ENCODE data around the gene ZNF577.

Gene ZNF577

GRCh38 chr19:51904331-51905165 is 16.8 kb upstream of the ZNF577 start, which contains the start of gene ZNF649:
Gene ZNF649 (minus strand): TSS chr19:51905017. CDS start chr19:51900107, 4,910 bp downstream.
- TF ChIP-seq ZNF274 (IDR thresholded peaks at IDR 0.05; ENCODE audit: low read depth, low read length), result no peak
- peak within 1 kb of the TSS; percentile 78 for H3K4me3 ChIP-seq (ENCODE audit: low read length)

GRCh38 chr19:51903192-51903591 is 15.4 kb upstream of the ZNF577 start:
- H3K4me3 ChIP-seq (ENCODE audit: low read length), result no peak overlapping the region; the same call in 1 of the 2 replicates
- TF ChIP-seq ZNF274 (IDR thresholded peaks at IDR 0.05; ENCODE audit: low read depth, low read length), result no peak

GRCh38 chr19:51901860-51902259 is 14.1 kb upstream of the ZNF577 start:
- no peak overlapping the region for H3K4me3 ChIP-seq (ENCODE audit: low read length)
- TF ChIP-seq ZNF274 (IDR thresholded peaks at IDR 0.05; ENCODE audit: low read depth, low read length), result no peak

- no peak overlapping the region for H3K4me3 ChIP-seq (ENCODE audit: low read length)
- TF ChIP-seq ZNF274 (IDR thresholded peaks at IDR 0.05; ENCODE audit: low read depth, low read length), result peak; percentile 37; the same call in 1 of the 2 replicates
These were observed 3.5 kb upstream of the ZNF577 start for GRCh38 chr19:51891193-51891747.

GRCh38 chr19:51889934-51890333 is 2.2 kb upstream of the ZNF577 start:
- H3K4me3 ChIP-seq (ENCODE audit: low read length), result no peak overlapping the region
- no peak for TF ChIP-seq ZNF274 (IDR thresholded peaks at IDR 0.05; ENCODE audit: low read depth, low read length)

GRCh38 chr19:51884713-51885112 is 3.0 kb downstream of the ZNF577 start:
- H3K4me3 ChIP-seq (ENCODE audit: low read length), result no peak overlapping the region
- TF ChIP-seq ZNF274 (IDR thresholded peaks at IDR 0.05; ENCODE audit: low read depth, low read length), result no peak

GRCh38 chr19:51882518-51882917 is 5.2 kb downstream of the ZNF577 start:
- no peak for TF ChIP-seq ZNF274 (IDR thresholded peaks at IDR 0.05; ENCODE audit: low read depth, low read length)

GRCh38 chr19:51873097-51873496 is 14.7 kb downstream of the ZNF577 start:
- H3K4me3 ChIP-seq (ENCODE audit: low read length), result no peak overlapping the region

More at GRCh38 chr19:51882518-51882917, 5.2 kb downstream of the ZNF577 start:
- H3K4me3 ChIP-seq (ENCODE audit: low read length), result no peak overlapping the region

GRCh38 chr19:51861870-51862622 is 25.7 kb downstream of the ZNF577 start:
- H3K4me3 ChIP-seq (ENCODE audit: low read length), result no peak overlapping the region
- peak; percentile 82 for TF ChIP-seq ZNF274 (IDR thresholded peaks at IDR 0.05; ENCODE audit: low read depth, low read length)

More at GRCh38 chr19:51873097-51873496, 14.7 kb downstream of the ZNF577 start:
- TF ChIP-seq ZNF274 (IDR thresholded peaks at IDR 0.05; ENCODE audit: low read depth, low read length), result peak; percentile 93

GRCh38 chr19:51837145-51837544 is 50.6 kb downstream of the ZNF577 start:
- no peak overlapping the region for H3K4me3 ChIP-seq (ENCODE audit: low read length)
- TF ChIP-seq ZNF274 (IDR thresholded peaks at IDR 0.05; ENCODE audit: low read depth, low read length), result no peak

GRCh38 chr19:51830274-51830673 is 57.5 kb downstream of the ZNF577 start:
- no peak overlapping the region for H3K4me3 ChIP-seq (ENCODE audit: low read length)
- no peak for TF ChIP-seq ZNF274 (IDR thresholded peaks at IDR 0.05; ENCODE audit: low read depth, low read length)

GRCh38 chr19:51824281-51825005 is 63.3 kb downstream of the ZNF577 start:
- TF ChIP-seq ZNF274 (IDR thresholded peaks at IDR 0.05; ENCODE audit: low read depth, low read length), result no peak
- no peak overlapping the region for H3K4me3 ChIP-seq (ENCODE audit: low read length)

- no peak for TF ChIP-seq ZNF274 (IDR thresholded peaks at IDR 0.05; ENCODE audit: low read depth, low read length)
These were observed 64.8 kb downstream of the ZNF577 start for GRCh38 chr19:51822946-51823345.

GRCh38 chr19:51822325-51822724 is 65.4 kb downstream of the ZNF577 start:
- no peak overlapping the region for H3K4me3 ChIP-seq (ENCODE audit: low read length)
- TF ChIP-seq ZNF274 (IDR thresholded peaks at IDR 0.05; ENCODE audit: low read depth, low read length), result no peak

More at GRCh38 chr19:51822946-51823345, 64.8 kb downstream of the ZNF577 start:
- H3K4me3 ChIP-seq (ENCODE audit: low read length), result no peak overlapping the region

Measured in GM08714 (cell line).